Gastrocnemius medialis (tissue), 4 donors: ENCODE results near the gene UGT2B7. TPM values are rescaled to one million over a fixed set of nuclear protein-coding genes. Genes with fewer than 3 reads are reported as not detected.

Source experiments
- ATAC-seq, 2 donors: fragments of 150-250 bp; one replicate each; pipeline ENCODE4 v1.9.1; 2016
- DNase-seq, 2 donors: peaks; one replicate each; pipeline ENCODE4 v3.0.0-alpha.2; 2019
- H3K27ac ChIP-seq, 4 donors: fragments of 200-600 bp; sonication (generic); 1 replicate in 1 of 4; 2 replicates in 3 of 4; pipeline ENCODE4 v1.5.1; 2016 to 2018; ENCODE audit warnings: mild to moderate bottlenecking in 2 of 4, moderate library complexity in 1 of 4
- H3K27me3 ChIP-seq, 3 donors: fragments of 200-600 bp; sonication (generic) in 2 of 3; 1 replicate in 1 of 3; 2 replicates in 2 of 3; pipeline versions ENCODE4 v1.5.1 to v1.6.0; 2016 to 2019; ENCODE audit warnings: mild to moderate bottlenecking in 1 of 3, moderate library complexity in 1 of 3
- H3K36me3 ChIP-seq, 2 donors: fragments of 200-600 bp; sonication (generic) in 1 of 2; one replicate each; pipeline ENCODE4 v1.5.1; 2017 to 2018
- H3K4me1 ChIP-seq, 2 donors: fragments of 200-600 bp; sonication (generic) in 1 of 2; one replicate each; pipeline ENCODE4 v1.5.1; 2016 to 2017; ENCODE audit warnings: mild to moderate bottlenecking in 2 of 2
- H3K4me3 ChIP-seq, 4 donors: fragments of 200-600 bp; sonication (generic) in 3 of 4; 1 replicate in 1 of 4; 2 replicates in 3 of 4; pipeline ENCODE4 v1.5.1; 2016 to 2019; ENCODE audit warnings: mild to moderate bottlenecking in 2 of 4
- H3K9me3 ChIP-seq, 3 donors: fragments of 200-600 bp; sonication (generic) in 2 of 3; 1 replicate in 1 of 3; 2 replicates in 2 of 3; pipeline ENCODE4 v1.5.1; 2016 to 2019
- CTCF ChIP-seq, 5 experiments: fragments of 450-650 bp in 3 of 5; fragments of 200-600 bp in 2 of 5; sonication (generic) in 2 of 5; IDR thresholded peaks in 4 of 5; conservative IDR thresholded peaks in 1 of 5; 1 replicate in 4 of 5; 2 replicates in 1 of 5; pipeline ENCODE4 v1.5.1; 2016 to 2019; ENCODE audit warnings: antibody characterized with exemption in 5 of 5, mild to moderate bottlenecking in 3 of 5, moderate library complexity in 3 of 5
- POLR2A ChIP-seq, 2 donors: fragments of 450-650 bp; IDR thresholded peaks; one replicate each; pipeline ENCODE4 v1.6.1; 2017; ENCODE audit warnings: antibody characterized with exemption in 2 of 2, mild to moderate bottlenecking in 2 of 2, moderate library complexity in 2 of 2
- in situ Hi-C, 4 donors: fragments of 200-750 bp; cut with MboI; loops; one replicate each; pipeline versions ENCODE4 v1.15.0 to v1.8.0; 2017; ENCODE audit warnings: low sequenced_read_pairs in 4 of 4
- intact Hi-C: fragments of 100-400 bp; cut with DNase I; formaldehyde crosslinking; loops from one replicate; pipeline ENCODE4 v1.15.1; 2023; ENCODE audit warnings: low total_unique reads
- total RNA-seq, 4 donors: library from RNA; depleted of rRNA; stranded (reverse); fragments of >200 nt; gene quantifications; one replicate each; pipeline versions ENCODE4 v1.1.0 to v1.2.3, GENCODE V29; 2016

UGT2B7 gene
- total RNA-seq, 4 donors from 2014 or later = 0.26 to 0.33 TPM; not detected in 2

DNA sequence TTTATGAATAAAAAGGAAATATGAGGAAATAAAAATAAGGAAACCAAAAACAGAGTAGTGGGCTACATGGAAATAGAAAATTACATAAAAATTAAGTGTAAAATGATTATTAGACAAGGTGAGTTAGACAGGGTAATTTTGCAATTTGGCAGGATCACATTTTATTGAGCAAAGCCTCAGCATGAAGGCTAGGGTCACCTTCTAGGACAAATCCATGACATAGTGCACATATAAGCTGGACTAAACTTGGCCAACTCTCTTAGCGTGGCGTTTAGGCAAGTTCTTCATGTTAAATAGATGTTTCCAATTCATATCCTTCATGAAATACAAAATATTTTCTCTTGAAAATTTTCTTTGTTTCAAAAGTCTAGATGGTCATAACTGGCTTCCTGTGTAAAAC, 25.7 kb upstream of the UGT2B7 start:
- DNase-seq (no peak), ATAC-seq (no peak)
- Histone ChIP-seq H3K9me3 (no peaks in the 10 kb centered on the region), H3K4me3 (no peak overlapping the region), H3K27ac (no peak overlapping the region), H3K27me3 (no peaks in the 10 kb centered on the region), H3K36me3 (no peaks in the 10 kb centered on the region), H3K4me1 (no peaks in the 10 kb centered on the region)
- intact Hi-C loops = no loop called here
- TF ChIP-seq CTCF (IDR thresholded peaks at IDR 0.05 in 4 of 5, conservative IDR thresholded peaks at IDR 0.05 in 1 of 5) = no peak
- no peak for TF ChIP-seq POLR2A (IDR thresholded peaks at IDR 0.05)
- in situ Hi-C loops = no loop called here

- Histone ChIP-seq H3K9me3 (no peaks in the 10 kb centered on the region), H3K36me3 (no peaks in the 10 kb centered on the region), H3K27me3 (no peaks in the 10 kb centered on the region), H3K4me1 (no peaks in the 10 kb centered on the region), H3K27ac (no peak overlapping the region), H3K4me3 (no peak overlapping the region)
- TF ChIP-seq CTCF (IDR thresholded peaks at IDR 0.05 in 4 of 5, conservative IDR thresholded peaks at IDR 0.05 in 1 of 5) (no peak), POLR2A (IDR thresholded peaks at IDR 0.05) (no peak)
- in situ Hi-C loops (no loop called here), intact Hi-C loops (no loop called here)
- DNase-seq = no peak
- ATAC-seq = no peak
Observed at GRCh38 chr4:69071286-69071685, 25.0 kb upstream of the UGT2B7 start.

GRCh38 chr4:69073375-69073774, 22.9 kb upstream of the UGT2B7 start:
- ATAC-seq = no peak
- TF ChIP-seq CTCF (IDR thresholded peaks at IDR 0.05 in 4 of 5, conservative IDR thresholded peaks at IDR 0.05 in 1 of 5) (no peak), POLR2A (IDR thresholded peaks at IDR 0.05) (no peak)
- no peak for DNase-seq
- H3K4me1 ChIP-seq = no peaks in the 10 kb centered on the region
- in situ Hi-C loops (no loop called here), intact Hi-C loops (no loop called here)
- no peak overlapping the region for H3K4me3 ChIP-seq
- no peaks in the 10 kb centered on the region for H3K36me3 ChIP-seq
- no peak overlapping the region for H3K27ac ChIP-seq
- no peaks in the 10 kb centered on the region for H3K27me3 ChIP-seq
- H3K9me3 ChIP-seq = no peaks in the 10 kb centered on the region

GRCh38 chr4:69075061-69075792, 21.0 kb upstream of the UGT2B7 start:
- in situ Hi-C loops (no loop called here), intact Hi-C loops (no loop called here)
- Histone ChIP-seq H3K4me3 (no peak overlapping the region), H3K4me1 (no peaks in the 10 kb centered on the region), H3K27me3 (no peaks in the 10 kb centered on the region), H3K9me3 (no peaks in the 10 kb centered on the region), H3K27ac (no peak overlapping the region), H3K36me3 (no peaks in the 10 kb centered on the region)
- ATAC-seq (no peak), DNase-seq (no peak)
- TF ChIP-seq CTCF (IDR thresholded peaks at IDR 0.05 in 4 of 5, conservative IDR thresholded peaks at IDR 0.05 in 1 of 5) (no peak), POLR2A (IDR thresholded peaks at IDR 0.05) (no peak)

GRCh38 chr4:69078852-69079251, 17.4 kb upstream of the UGT2B7 start:
- DNase-seq (no peak), ATAC-seq (no peak)
- Histone ChIP-seq H3K27ac (no peak overlapping the region), H3K4me3 (no peak overlapping the region), H3K4me1 (no peaks in the 10 kb centered on the region), H3K36me3 (no peaks in the 10 kb centered on the region), H3K27me3 (no peaks in the 10 kb centered on the region), H3K9me3 (no peaks in the 10 kb centered on the region)
- TF ChIP-seq CTCF (IDR thresholded peaks at IDR 0.05 in 4 of 5, conservative IDR thresholded peaks at IDR 0.05 in 1 of 5) = no peak
- TF ChIP-seq POLR2A (IDR thresholded peaks at IDR 0.05) = no peak
- in situ Hi-C loops = no loop called here
- intact Hi-C loops = no loop called here
